Endothelial cell (in vitro differentiated cells): ENCODE measurements around the gene RAB3B. TPM values are rescaled to one million over a fixed set of nuclear protein-coding genes. Genes with fewer than 3 reads are reported as not detected.
A peak's percentile ranks its signal among the peaks of the same experiment; 100 is the strongest.

Source experiments
- DNase-seq: peaks from one replicate; pipeline ENCODE4 v3.0.0; 2021; ENCODE audit warnings: low spot score
- H3K27ac Mint-ChIP-seq: one replicate; pipeline ENCODE4 v1.8.0; 2021; ENCODE audit warnings: mixed read lengths, inconsistent platforms; ENCODE audit not compliant: unreplicated experiment
- H3K27me3 Mint-ChIP-seq: one replicate; pipeline ENCODE4 v1.8.0; 2021; ENCODE audit warnings: mild to moderate bottlenecking, moderate library complexity, mixed read lengths, inconsistent platforms; ENCODE audit not compliant: unreplicated experiment
- H3K36me3 Mint-ChIP-seq: one replicate; pipeline ENCODE4 v1.8.0; 2021; ENCODE audit warnings: mild to moderate bottlenecking, low read depth, mixed read lengths, inconsistent platforms; ENCODE audit not compliant: unreplicated experiment
- H3K4me1 Mint-ChIP-seq: one replicate; pipeline ENCODE4 v1.8.0; 2021; ENCODE audit warnings: mild to moderate bottlenecking, mixed read lengths, inconsistent platforms; ENCODE audit not compliant: unreplicated experiment
- H3K4me3 Mint-ChIP-seq: one replicate; pipeline ENCODE4 v1.8.0; 2021; ENCODE audit warnings: mild to moderate bottlenecking, mixed read lengths, inconsistent platforms; ENCODE audit not compliant: unreplicated experiment
- H3K9me3 Mint-ChIP-seq: one replicate; pipeline ENCODE4 v1.8.0; 2021; ENCODE audit warnings: mixed read lengths, inconsistent platforms; ENCODE audit not compliant: unreplicated experiment
- total RNA-seq: library from RNA; stranded (reverse); fragmentation: NEBNext Ultra II Directional; extraction: Animal tissue kit (Norgen Biotek cat#: 25700); gene quantifications from one replicate; pipeline ENCODE4 v1.2.1, GENCODE V29; 2021; ENCODE audit not compliant: unreplicated experiment
- TF ChIP-seq, protein P1 (sequence below): fragments of 200-600 bp; sonication (generic); IDR thresholded peaks from one replicate; pipeline ENCODE4 v1.5.0; 2021; ENCODE audit warnings: antibody characterized with exemption; ENCODE audit not compliant: unreplicated experiment

RAB3B gene
- total RNA-seq, 1 donor from 2014 or later: 15.1 TPM

DNA sequence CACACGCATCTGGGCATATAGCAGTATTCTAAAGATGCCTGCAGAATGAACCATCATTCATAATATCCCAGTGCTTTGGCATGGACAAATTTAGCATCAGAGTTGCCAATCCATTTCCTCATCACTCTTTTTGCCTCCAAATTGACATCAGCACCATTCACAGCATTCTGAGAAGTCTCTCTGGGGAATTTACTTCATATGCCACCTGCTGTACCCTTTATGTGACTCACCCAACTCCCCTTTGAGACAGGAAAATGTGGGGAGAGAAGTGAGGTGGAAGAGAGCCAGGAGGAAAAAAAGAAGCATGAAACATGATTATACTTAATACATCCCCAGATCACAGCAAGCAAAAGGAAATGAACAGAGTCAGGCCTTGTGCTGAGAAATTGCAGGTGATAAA, 37.4 kb downstream of the RAB3B start:
- no peaks in the 10 kb centered on the region for H3K27me3 Mint-ChIP-seq
- TF ChIP-seq, protein P1, sequence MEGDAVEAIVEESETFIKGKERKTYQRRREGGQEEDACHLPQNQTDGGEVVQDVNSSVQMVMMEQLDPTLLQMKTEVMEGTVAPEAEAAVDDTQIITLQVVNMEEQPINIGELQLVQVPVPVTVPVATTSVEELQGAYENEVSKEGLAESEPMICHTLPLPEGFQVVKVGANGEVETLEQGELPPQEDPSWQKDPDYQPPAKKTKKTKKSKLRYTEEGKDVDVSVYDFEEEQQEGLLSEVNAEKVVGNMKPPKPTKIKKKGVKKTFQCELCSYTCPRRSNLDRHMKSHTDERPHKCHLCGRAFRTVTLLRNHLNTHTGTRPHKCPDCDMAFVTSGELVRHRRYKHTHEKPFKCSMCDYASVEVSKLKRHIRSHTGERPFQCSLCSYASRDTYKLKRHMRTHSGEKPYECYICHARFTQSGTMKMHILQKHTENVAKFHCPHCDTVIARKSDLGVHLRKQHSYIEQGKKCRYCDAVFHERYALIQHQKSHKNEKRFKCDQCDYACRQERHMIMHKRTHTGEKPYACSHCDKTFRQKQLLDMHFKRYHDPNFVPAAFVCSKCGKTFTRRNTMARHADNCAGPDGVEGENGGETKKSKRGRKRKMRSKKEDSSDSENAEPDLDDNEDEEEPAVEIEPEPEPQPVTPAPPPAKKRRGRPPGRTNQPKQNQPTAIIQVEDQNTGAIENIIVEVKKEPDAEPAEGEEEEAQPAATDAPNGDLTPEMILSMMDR: no peak
- peaks cover 15% of the 10 kb centered on the region for H3K36me3 Mint-ChIP-seq
- no peak overlapping the region for H3K4me3 Mint-ChIP-seq
- peaks cover 13% of the 10 kb centered on the region for H3K4me1 Mint-ChIP-seq
- peaks cover 7% of the 10 kb centered on the region for H3K9me3 Mint-ChIP-seq
- no peak overlapping the region for H3K27ac Mint-ChIP-seq
- DNase-seq: no peak

GRCh38 chr1:51952638-51953037, 37.9 kb downstream of the RAB3B start:
- H3K27me3 Mint-ChIP-seq: no peaks in the 10 kb centered on the region
- H3K9me3 Mint-ChIP-seq: peaks cover 7% of the 10 kb centered on the region
- no peak for DNase-seq
- TF ChIP-seq, protein P1: no peak
- H3K4me1 Mint-ChIP-seq: peaks cover 18% of the 10 kb centered on the region
- no peak overlapping the region for H3K4me3 Mint-ChIP-seq
- peaks cover 15% of the 10 kb centered on the region for H3K36me3 Mint-ChIP-seq
- H3K27ac Mint-ChIP-seq: peak overlapping the region; percentile 21

GRCh38 chr1:51950701-51951100, 39.8 kb downstream of the RAB3B start:
- Mint-ChIP-seq H3K4me1 (peaks cover 9% of the 10 kb centered on the region), H3K27ac (no peak overlapping the region), H3K36me3 (peaks cover 15% of the 10 kb centered on the region), H3K9me3 (peaks cover 7% of the 10 kb centered on the region), H3K27me3 (peaks cover 3% of the 10 kb centered on the region), H3K4me3 (no peak overlapping the region)
- DNase-seq: no peak
- TF ChIP-seq, protein P1: no peak

GRCh38 chr1:51949014-51949702, 41.3 kb downstream of the RAB3B start:
- Mint-ChIP-seq H3K36me3 (peaks cover 15% of the 10 kb centered on the region), H3K27ac (no peak overlapping the region)

DNA sequence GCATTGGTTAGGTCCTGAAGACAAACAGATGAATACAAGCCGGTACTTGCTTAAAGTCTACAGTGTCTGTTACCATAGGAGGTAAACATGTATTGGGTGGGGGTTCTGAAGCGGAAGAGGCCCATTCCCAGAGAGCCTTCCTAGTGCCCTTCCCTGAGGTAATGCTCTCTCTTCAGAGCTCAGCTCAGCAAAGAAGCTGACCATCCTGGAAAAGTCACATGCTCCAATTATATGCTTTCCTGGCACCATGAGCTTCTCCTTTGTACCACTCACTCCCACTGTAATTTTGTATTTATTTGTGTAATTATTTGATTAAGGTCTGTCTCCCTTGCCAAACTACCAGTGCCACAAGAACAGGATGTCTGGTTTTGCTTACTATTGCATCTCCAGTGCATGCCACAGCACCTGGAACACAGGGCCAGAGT, 42.0 kb downstream of the RAB3B start:
- peaks cover 15% of the 10 kb centered on the region for H3K36me3 Mint-ChIP-seq
- DNase-seq: no peak

More at GRCh38 chr1:51949014-51949702, 41.3 kb downstream of the RAB3B start:
- H3K9me3 Mint-ChIP-seq: peaks cover 7% of the 10 kb centered on the region
- H3K4me1 Mint-ChIP-seq: peaks cover 9% of the 10 kb centered on the region
- TF ChIP-seq, protein P1: no peak
- peaks cover 5% of the 10 kb centered on the region for H3K27me3 Mint-ChIP-seq
- H3K4me3 Mint-ChIP-seq: peak overlapping the region; percentile 9
- no peak for DNase-seq

More for the DNA sequence above, 42.0 kb downstream of the RAB3B start:
- H3K27ac Mint-ChIP-seq: no peak overlapping the region
- H3K4me1 Mint-ChIP-seq: peaks cover 9% of the 10 kb centered on the region
- no peak overlapping the region for H3K4me3 Mint-ChIP-seq
- H3K9me3 Mint-ChIP-seq: peaks cover 7% of the 10 kb centered on the region
- TF ChIP-seq, protein P1: no peak
- peaks cover 5% of the 10 kb centered on the region for H3K27me3 Mint-ChIP-seq
